ENCODE results near the gene PYCR2. TPM values are rescaled to one million over a fixed set of nuclear protein-coding genes. Genes with fewer than 3 reads are reported as not detected.

The PYCR2 gene
- total RNA-seq, 1 donor from 2014 or later, result 37.6 TPM

DNA sequence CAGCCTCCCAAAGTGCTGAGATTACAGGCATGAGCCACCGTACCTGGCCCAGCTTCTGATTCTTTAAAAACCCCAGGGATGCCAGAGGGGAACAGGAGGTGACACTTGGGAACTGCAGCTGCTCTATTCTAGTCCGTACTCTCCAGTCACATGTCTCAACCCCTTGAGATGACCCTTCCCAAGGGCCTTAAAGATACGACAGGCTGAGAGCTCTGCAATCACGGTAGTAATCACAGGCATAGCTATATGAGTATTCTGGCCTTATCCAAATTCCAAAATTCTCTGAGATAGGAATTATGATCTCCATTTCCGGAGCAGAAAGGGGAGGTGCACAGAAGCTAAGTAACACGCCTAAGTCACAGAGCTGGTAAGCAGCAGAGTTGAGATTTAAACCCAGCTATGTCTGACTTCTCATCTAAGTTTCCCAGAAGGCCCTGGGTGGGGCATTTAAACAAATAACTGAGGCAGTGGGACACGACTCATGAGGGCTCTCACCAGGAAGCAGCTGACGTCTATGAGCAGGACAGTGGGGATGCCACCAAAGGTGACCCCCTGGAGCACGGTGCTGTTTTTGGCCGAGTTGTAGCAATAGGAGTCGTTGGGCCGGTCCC, 47.0 kb downstream of the PYCR2 start:
- no peak for DNase-seq (ENCODE audit: low read depth)

DNA sequence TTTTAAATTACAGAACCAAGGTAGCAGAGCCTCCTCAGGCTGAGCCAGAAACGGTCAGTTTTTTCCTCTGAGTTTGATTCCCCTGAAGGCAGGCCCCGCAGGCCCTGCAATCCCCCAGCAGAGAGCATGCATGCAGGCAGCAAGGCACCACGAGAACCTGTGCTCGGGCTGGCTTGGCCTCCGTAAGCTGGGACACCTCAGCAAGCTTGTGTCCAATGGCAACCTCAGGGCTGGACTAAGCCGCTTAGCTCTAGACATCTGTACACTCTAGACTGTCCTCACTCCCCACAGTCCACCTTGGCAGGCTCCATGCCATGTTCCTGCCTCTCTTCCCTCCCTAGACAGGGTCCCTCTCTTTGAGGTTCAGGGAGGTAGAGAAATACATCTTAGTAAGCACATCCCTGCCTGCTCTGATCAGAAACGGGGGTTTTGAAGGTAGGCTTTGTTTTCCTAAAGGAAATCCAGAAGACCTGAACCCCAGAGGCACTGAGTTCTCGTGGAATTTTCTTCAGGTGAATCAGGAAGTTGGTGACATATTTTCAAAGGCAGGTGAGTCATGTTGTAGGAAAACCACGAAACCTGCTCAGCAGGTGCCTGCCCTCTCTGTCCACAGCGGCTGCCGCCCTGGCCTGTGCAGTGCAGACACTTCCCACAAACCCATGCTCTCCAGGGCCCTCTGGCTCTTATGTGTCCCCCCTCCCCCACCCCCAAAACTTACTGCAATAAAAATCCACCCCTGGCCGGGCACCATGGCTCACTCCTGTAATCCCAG, 48.8 kb downstream of the PYCR2 start:
- DNase-seq (ENCODE audit: low read depth), result peak; percentile 70

DNA sequence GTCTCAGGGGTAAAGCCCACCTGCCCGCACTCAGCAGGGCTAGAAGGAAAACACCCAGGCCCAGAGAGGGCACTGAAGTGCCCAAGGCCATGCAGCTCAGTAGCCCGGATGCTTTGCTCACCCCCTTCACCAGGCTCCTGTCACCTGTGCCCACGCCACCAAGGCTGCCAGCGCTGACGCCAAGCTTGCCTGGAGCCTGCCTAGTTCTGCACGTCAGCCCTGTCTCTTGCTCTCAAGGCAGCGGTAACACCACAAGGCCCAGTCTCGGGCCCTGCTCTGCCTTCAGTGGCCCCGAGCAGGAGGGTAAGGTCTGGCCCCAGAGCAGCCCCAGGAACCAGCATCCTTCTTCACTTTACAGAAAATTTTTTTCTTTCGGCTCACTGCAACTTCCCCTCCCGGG, 49.6 kb downstream of the PYCR2 start:
- DNase-seq (ENCODE audit: low read depth), result no peak

DNA sequence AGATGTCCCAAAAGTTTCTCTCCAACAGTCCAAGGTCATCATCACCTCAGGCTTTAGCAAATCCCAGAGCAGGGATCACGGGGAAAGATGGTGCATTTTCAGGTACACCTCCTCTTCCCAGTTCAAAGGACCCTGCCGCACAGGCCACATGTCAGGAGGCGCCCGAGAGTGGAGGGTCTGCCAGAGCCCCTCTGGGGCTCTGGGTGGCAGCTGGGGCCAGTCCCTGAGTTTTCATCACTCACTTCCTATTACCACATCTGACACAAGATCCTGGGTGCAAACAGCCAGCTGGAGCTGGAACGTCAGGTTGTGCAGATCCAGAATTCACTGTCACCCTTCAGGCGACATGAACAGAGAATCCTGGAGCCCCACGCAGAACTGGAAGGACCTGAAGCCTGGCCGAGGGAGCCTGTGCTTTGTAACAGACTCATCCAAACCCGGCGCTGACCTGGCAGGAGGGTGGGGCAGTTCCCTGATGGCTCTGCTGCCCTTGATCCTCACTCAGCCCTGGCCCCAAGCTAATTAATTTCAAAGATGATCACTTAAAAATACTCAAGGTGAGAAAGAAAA, 50.7 kb downstream of the PYCR2 start:
- DNase-seq (ENCODE audit: low read depth), result no peak

DNA sequence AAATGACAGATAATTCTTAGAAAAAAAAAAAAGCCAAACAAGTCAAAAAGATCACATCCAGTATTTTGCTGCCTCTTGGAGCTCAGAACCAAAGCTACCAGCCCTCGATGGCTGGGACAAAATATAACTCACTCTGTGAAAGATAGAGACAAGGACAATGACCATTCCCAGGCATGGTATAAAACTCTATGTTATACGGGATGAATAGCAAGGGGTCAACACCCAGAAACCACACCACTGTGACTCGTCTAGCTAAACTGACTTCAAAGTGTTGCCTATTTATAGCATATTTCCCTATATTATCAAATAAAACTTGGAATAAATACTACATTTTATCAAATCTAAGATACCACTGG, 52.0 kb downstream of the PYCR2 start:
- no peak for DNase-seq (ENCODE audit: low read depth)

DNA sequence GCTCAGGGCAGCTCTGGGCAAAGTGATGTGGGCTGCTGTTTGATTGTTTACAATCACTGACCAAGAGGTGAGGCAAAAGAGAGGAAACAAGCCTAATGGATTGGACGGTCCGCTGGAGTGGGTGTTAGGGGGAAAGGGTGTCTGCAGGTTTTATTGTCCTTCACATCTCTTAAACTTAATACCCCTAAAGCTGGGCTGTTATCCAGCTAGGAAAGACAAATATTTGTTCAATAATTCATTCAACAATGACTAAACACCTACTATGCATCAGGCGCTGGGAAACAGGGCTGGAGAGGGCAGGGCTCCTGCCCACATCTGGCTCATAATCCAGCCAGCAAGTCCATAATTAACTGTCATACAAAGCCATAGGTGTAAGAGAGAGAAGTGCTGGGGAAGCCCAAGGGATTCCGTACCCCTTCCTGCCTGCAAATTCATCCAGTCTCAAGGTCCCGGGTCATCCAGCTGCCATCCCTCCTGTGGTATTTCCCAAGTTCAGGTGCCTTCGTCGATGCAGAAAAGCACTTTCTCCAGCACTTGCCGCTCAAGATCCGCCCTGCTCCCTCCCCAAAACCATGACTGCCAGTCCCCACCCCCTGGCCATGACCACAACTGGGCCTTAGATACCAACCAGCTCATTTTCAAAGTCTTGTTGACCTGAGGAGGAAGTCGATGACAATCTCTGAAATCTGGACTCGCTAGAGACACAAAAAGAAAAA, 52.5 kb downstream of the PYCR2 start:
- no peak for DNase-seq (ENCODE audit: low read depth)

DNA sequence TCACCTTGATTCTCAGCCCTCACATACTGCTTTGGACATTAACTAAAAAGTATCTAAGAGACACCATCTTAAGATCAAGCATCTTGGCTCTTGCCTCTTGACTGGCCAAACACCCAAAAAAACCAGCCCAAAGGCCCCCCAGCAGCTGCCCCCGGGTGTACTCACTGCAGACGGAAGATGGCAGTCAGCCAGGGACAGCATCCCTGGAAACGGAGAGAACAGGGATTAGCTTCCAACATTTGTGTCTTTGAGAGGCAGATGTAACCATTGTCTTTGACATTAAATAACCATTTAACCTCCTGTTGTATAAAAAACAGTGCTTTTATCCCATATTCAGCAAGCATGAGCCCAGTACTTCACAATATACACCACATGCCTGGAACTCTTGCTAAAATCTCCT, 53.1 kb downstream of the PYCR2 start:
- no peak for DNase-seq (ENCODE audit: low read depth)

Other genes starting within 250 kb of the PYCR2 start
- 360 and 486 TPM in 2 replicates for gene SRP9, start 146.4 kb downstream of the PYCR2 start, total RNA-seq
- gene EPHX1, start 114.1 kb downstream of the PYCR2 start, total RNA-seq, result 25.2 and 83.7 TPM in 2 replicates
- 6.9 and 41.0 TPM in 2 replicates for gene TMEM63A, start 41.9 kb downstream of the PYCR2 start, total RNA-seq
- 0.15 TPM in 1 of 2 replicates, not detected in the other for gene LEFTY1, start 35.1 kb downstream of the PYCR2 start, total RNA-seq
- gene LEFTY2, start 17.0 kb upstream of the PYCR2 start, total RNA-seq, result not detected in 2 replicates
- 27.2 and 34.9 TPM in 2 replicates for gene SDE2, start 75.1 kb upstream of the PYCR2 start, total RNA-seq
- gene H3-3A, start 138.5 kb upstream of the PYCR2 start, total RNA-seq, result 187 and 266 TPM in 2 replicates

All from renal cortical epithelial cell (primary cell).